CD4-positive, alpha-beta T cell treated with Interleukin-1 beta for 1 hour (primary cell): Measurements from ENCODE around the gene CACNG8.
"Not testable (repeated sequence)": the region's sequence is repeated elsewhere in the genome, so short reads cannot be mapped to it uniquely, and the experiment has no call there.

ENCODE experiments used
- DNase-seq, 2 donors: peaks; one replicate each; pipeline ENCODE4 v3.0.0-alpha.2; 2020 to 2022

CACNG8 gene

DNA sequence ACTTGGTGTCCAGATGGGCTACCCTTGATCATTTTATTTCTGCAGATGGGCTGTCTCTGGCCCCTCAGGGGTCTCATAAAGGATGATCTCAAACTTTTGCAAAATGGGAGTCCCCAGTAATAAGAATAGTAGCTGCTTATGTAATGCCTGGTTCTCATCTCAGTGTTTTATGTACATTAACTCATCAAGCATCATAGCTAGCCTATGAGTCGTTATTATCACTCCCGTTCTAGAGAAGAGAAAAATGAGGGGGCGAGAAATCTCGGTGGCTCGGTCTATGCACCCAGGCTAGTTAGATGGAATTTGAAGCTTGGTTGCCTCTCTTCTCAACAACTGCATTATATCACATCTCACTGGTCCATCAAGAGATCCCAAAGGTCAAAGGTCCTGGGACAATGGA, 32.1 kb downstream of the CACNG8 start:
- no peak for DNase-seq

DNA sequence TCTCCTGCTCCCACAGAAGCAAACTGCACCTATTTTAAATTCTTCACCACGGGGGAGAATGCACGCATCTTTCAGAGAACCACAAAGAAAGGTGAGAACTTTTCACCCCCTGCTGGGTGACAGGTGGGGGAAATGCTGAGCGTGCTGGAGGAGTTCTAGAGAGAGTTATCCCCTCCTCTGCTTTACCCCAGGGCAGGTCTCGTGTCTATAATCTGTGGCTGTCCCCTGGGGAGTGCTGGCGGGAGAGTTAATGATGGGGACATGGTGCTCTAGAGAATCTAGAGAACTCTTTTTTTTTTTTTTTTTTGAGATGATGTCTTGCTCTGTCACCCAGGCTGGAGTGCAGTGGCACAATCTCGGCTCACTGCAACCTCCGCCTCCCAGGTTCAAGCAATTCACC, 35.5 kb downstream of the CACNG8 start:
- DNase-seq = no peak

DNA sequence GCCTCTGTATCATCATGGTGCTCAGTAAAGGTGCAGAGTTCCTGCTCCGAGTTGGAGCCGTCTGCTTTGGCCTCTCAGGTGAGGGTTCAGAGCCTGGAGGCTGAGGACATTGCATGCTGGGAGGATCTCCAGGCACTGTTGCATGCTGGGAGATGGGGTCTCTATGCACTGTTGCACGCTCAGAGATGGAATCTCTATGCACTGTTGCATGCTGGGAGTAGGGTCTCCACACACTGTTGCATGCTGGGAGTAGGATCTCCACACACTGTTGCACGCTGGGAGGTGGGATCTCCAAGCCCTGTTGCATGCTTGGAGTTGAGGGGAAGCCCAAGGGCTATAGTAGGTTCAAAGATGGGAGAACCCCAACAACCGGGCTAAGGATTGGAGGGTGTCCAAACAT, 37.0 kb downstream of the CACNG8 start:
- DNase-seq = no peak

DNA sequence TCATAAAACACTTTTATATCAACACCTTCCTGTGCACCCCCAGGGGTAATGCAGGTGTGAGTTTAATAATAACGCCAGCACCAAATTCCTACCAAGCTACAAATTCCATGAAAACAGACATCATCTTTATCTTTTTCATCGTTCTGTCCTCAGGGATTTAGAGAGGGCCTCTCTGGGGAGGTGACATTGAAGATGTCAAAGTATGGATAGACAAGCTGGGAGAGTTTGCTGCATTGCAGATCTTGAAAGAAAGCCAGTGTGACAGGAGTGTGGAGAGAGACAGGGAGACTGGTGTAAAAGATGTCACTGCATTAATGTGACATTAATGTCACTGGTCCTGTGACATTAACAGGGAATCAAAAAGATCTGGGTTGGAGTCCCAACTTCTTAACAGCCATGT, 38.8 kb downstream of the CACNG8 start:
- no peak for DNase-seq

DNA sequence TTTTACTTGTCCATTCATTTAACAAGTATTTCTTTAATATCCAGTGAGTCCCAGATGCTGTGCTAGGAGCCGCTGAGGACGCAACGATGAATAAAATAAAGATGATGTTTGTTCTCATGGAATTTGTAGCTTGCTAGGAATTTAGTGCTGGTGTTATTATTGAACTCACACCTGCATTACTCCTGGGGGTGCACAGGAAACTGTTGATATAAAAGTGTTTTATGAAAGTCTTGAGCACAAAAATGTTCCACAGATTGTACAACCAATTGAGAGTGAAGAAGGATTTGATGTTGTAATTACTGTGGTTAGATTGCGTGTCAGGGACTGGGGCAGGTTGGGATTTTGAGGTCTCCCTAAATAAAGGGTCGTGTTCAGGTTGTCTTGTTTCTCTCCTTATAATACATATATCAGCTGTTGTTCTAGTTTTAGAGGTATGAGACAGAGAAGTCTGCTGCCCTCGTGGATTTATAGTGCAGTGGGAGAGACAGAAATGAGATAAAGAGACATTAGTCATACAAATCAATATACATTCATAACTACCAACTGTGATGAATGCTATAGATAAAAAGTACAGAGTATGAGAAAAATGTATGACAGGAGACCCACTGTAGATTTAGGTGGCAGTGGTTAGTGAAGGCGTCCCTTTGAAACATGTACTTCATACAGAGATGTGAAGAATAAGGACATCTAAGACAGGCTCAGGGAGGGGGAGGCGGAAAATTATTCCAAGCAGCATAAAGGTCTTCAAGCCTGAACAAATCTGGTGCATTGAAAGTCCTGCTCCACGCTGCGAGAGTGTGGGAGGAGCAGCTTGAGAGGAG, 40.0 kb downstream of the CACNG8 start:
- no peak for DNase-seq

DNA sequence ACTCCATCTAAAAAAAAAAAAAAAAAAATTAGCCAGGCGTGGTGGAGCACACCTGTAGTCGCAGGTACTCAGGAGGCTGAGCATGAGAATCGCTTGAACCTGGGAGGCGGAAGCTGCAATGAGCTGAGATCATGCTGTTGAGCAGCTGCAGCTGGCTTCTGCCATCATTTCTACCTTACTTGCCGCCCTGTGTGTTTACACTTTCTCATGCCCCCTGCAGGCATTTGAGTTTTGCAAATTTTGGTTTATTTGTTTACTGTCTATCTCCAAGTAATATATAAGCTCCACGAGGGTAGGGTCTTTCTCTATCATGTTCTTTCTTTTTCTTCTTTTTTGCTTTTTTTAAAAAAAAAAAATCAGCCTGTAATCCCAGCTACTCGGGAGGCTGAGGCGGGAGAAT, 46.7 kb downstream of the CACNG8 start:
- no peak for DNase-seq

DNA sequence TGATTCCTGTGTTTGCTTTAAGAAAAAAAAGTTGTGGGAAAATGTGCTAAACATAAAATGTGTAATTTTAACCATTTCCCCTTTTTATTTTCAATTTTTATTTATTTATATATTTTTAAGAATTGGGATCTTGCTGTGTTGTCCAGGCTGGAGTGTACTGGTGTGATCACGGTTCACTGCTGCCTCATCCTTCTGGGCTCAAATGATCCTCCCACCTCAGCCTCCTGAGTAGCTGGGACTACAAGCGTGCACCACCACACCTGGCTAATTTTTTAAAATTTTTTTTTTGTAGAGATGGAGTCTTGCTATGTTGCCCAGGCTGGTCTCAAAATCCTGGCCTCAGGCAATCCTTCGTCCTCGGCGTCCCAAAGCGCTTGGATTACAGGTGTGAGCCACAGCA, 47.7 kb downstream of the CACNG8 start:
- no peak for DNase-seq

DNA sequence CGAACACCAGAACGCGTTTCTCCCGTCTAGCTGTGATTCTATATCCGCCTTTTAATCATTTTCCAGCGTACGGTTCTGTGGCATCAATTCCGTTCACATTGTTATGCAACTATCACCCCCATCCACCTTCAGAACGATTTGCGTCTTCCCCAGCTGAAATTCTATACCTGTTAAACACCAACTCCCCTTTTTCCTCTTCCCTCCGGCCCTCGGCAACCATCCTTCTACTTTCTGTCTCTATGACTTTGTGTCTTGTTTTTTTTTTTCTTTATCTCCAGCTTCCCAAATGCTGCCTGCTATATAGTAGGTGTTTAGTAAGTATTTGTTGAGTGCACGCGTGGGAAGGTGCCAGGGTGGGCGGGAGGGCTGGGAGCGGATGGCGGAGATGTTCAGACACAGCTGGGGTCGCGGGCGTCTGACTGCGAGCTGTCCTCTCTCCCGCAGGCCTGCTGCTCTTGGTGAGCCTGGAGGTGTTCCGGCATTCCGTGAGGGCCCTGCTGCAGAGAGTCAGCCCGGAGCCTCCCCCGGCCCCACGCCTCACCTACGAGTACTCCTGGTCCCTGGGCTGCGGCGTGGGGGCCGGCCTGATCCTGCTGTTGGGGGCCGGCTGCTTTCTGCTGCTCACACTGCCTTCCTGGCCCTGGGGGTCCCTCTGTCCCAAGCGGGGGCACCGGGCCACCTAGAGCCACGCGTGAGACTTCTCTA, 48.9 kb downstream of the CACNG8 start:
- DNase-seq = no peak

DNA sequence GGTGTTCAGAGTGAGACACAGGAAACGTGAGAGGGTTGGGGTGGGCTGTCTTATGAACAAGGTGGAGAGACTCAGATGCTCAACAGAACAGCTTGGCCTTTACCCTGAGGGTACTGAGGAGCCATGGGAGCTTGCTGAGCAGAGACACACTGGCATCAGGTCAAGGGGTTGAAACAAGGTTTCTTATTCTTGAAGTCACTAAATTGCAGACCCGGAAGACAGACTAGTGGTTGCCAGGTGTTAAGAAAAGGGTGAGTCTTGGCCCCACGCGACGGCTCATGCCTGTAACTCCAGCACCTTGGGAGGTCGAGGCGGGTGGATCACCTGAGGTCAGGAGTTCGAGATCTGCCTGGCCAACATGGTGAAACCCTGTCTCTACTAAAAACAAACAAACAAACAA, 51.1 kb downstream of the CACNG8 start:
- DNase-seq = no peak

DNA sequence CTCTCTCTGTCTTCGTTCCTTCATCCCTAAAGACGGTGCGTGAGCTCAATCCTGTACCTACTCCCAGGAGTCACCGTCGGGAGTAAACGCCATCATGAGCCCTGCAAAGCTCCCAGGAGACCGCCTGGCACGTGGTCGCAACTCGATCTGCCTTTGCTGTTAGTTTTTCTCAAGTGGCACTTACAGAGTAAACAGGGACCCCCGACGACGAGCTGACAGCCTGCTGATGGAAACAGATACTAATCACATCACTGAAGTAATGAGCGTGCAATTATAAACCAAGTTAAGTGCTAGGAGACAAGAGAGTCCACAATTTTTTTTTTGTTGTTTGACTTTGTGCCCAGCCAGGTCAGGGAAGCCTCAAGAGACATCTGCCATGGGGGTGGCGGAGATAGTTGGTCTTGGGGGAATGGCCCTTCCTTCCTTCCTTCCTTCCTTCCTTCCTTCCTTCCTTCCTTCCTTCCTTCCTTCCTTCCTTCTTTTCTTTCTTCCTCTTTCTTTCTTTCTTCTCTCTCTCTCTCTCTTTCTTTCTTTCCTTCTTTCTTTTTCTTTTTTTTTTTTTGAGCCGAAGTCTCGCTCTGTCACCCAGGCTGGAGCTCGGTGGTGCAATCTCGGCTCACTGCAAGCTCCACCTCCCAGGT, 52.3 kb downstream of the CACNG8 start:
- DNase-seq = no peak

DNA sequence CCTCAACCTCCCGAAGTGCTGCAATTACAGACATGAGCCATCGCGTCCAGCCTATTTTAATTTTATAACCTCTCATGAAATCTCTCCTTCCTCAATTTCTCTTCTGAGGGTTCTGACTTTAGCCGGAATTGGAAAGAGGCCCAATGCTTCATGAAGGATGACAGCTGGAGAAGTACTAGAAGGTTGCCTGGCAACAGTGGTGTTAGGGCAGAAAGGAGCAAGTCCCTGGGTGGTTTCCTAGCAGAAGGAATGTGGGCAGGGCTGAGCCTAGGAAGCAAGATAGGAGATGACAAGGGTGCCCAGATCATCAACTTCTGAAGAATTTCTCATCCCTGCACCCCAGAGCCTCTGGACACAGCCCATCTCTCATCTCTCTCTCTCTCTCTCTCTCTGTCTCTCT, 54.5 kb downstream of the CACNG8 start:
- peak in 1 of 2 donors; percentile 37 for DNase-seq

DNA sequence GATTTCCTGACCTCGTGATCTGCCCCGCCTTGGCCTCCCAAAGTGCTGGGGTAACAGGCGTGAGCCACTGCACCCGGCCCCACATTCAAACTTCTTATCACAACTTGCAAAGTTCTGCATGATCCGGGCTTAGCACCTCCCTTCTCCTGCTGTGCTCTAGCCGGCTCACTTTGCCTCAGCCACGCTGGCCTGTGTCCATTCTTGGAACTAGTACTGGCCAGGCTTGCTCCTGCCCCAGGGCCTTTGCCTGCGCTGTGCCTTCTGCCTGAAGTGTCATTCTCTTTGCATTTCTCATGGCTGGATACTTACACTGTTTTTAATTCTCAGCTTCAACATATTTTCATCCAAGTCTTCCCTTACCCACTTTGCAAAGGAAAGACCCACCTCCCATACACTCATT, 58.6 kb downstream of the CACNG8 start:
- no peak for DNase-seq

DNA sequence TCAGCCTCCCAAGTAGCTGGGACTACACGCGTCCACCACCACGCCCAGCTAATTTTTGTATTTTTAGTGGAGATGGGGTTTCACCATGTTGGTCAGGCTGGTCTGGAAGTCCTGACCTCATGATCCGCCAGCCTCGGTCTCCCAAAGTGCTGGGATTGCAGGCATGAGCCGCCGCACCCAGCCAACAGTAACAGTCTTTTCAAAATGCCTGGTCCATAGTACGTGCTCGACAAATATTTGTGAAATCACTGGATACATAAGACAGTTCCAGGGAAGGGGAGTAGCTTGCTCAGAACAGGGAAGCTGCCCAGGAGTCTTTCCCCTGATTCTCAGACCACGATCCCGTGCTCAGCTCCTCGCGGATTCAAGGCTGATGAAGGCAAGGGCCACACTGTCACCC, 59.2 kb downstream of the CACNG8 start:
- no peak for DNase-seq

DNA sequence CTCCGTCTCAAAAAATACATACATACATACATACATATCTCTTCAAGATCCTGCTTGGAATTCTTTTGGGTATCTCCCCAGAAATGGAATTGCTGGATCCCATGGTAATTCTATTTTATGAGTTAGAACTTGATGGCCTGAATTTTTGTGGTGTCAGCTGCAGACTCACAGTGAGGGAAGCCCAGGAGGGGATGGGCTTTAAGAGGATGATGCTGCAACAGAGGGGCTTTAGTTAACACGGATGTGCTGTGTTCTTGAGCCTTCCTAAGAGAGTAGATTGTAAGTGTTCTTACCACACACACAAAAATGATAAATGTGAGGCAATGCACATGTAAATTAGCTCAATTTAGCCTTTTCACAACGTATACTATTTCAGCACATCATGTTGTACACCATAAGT, 60.5 kb downstream of the CACNG8 start:
- no peak for DNase-seq

DNA sequence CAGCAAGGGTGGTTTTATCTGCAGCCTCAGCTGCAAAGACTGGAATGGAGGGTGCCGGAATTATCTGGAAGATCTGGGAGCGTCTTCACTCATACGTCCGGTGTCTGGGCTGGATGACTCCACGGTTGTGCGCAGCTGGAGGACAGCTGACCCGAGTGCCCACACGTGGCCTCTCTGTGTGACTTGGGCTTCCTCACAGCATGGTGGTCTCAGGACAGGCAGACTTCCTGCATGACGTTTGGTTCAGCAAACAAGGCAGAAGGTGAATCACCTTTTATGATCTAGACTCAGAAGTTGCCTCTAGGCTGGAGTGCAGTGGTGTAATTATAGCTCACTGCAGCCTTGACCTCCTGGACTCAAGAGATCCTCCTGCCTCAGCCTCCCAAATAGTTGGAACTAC, 61.9 kb downstream of the CACNG8 start:
- DNase-seq = no peak

DNA sequence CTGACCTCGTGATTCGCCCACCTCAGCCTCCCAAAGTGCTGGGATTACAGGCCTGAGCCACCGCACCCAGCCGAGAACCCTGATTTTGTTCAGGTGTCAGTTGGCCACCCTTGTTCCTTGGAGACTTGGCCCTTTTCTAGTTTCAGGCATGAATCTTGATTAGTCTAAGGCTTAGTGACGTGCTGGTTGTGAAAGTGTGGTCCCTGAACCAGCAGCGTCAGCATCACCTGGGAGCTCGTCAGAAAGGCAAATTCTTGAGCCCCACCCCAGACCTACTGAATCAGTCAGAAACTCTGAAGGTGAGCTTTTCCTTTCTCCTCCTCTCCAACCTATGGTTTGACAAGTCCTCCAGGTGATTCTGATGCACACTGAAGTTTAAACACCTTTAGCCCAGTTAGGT, 63.9 kb downstream of the CACNG8 start:
- DNase-seq = no peak

DNA sequence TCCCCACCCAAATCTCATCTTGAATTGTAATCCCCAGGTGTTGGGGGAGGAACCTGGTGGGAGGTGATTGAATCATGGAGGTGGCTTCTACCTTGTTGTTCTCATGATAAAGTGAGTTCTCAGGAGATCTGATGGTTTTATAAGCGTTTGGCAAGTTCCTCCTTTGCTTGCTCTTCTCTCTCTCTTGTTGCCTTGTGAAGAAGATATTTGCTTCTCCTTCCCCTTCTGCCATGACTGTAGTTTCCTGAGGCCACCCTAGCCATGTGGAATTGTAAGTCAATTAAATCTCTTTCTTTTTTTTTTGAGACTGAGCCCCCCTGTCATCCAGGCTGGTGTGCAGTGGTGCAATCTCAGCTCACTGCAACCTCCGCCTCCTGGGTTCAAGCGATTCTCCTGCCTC, 66.6 kb downstream of the CACNG8 start:
- DNase-seq = no peak

DNA sequence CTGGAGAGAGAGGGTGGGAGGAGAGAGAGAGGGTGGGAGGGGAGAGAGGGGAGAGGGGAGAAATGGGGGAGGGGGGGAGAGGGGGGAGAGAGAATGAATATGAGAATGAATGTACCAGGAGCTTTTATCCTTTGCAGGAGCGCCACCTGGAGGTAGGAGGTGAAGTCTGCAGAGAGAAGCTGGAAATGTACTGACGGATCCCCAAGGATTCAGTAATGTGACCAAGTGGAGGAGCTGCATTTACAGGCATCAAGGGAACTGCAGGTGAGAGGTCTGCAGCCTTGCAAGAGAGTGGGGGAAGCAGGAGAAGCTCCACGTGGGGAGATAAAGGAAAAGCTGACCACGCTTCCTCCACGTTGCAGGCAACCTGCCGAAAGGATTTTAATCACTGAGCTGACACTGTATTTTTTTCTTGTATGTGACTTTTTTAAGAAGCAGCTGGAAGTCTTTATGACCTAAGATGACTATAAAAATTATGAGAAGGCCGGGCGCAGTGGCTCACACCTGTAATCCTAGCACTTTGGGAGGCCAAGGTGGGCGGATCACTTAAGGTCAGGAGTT, 67.3 kb downstream of the CACNG8 start:
- DNase-seq = peak; percentile 48 to 51

DNA sequence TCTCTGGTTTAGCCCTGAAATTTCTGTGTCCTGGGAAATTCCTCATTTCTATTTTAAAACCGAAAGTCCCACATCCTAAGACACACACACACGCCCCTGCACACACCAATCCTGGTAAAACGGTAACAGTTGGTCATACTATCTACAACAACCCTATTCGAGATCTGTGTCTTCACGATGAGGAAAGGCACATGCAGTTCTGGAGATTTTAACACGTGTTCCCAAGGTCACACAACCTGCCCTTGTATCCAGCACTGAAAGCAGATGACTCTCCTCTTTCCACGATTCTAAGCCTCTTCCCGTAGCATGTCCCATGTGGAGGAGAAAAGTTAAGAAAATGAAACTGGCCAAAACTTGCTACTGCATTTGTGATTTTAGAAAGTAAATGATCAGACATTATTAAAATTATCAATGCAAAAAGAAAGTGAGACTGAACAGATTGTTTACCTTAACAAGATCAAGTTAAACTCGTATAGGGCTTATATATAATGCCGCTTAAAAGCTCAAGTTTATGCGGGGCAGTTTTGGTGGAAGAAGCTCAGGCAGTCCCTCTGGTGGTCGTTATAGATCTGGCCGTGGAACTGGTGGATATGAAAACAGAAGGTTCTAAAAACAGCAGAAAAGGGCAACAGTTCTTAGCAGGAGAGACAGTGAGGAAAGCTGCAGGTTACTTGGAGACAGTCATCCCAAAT, 68.3 kb downstream of the CACNG8 start:
- DNase-seq = no peak

DNA sequence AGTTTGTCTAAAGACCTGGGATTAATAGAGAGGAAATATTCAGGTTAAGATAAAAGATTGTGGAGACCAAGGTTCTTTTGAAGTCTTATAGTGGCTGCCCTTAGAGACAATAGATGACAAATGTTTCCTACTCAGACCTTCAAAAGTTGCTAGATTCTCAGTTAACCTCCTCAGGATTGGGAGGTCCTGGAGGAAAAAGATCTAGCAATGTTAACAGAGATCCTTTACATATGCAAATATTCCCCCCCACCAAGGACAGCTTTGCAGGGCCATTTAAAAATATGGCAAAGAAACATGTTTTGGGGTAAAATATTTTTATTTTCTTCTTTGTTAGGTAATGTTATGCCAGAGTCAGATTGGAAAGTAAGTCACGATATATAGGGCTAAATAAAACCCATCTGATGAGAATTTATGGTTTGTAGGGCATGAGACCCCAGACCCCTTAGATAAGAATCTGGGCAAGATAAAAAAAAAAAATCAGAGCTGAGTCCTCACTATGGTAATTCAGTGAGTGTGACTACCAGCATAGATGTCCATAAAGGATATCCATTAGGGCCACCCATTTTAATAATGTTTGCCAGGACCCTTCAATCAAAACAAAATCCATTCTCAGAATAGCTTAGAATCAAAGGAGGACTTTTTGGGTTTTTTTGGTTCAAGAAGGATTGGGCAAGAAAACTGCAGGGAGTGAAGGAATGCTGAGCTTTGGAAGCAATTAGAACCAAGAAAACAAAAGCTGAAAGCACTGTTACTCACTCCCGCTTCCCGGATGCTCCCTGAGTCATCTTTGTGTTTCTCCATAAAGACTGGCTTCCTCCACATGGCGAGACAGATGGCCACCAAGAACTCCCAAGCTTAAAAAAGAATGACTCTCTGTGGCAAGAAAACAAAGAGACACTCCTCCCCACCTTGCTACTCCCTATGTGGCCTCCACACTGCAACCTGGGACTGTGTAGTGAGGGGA, 72.8 kb downstream of the CACNG8 start:
- no peak for DNase-seq

DNA sequence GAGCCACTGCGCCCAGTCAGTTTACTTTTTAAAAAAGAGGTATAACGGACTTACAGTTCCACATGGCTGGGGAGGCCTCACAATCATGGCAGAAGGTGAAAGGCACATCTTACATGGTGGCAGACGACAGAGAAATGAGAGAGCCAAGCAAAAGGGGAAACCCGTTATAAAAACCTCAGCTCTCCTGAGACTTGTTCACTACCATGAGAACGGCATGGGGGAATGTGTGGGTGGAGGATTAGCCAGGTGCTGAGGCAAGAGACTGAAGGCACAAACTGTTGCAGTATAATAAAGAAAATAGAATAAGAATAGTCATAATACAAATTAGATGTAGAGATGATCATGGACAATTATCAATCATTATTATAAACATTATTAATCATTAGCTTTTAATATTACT, 73.8 kb downstream of the CACNG8 start:
- DNase-seq = not testable (repeated sequence)
